SU-DHL-6 (cell line): ENCODE data around the gene TBC1D22A.

Experiments
- H2AFZ ChIP-seq: fragments of 200-600 bp; sonication (generic); 2 replicates; pipeline ENCODE4 v1.6.1; 2014; ENCODE audit warnings: low read depth, mild to moderate bottlenecking, moderate library complexity, mixed read lengths, antibody characterized with exemption, low read length; ENCODE audit not compliant: severe bottlenecking
- H3F3A ChIP-seq: fragments of 200-600 bp; shearing (Covaris generic); 2 replicates; pipeline ENCODE4 v1.6.0; 2016; ENCODE audit warnings: antibody characterized with exemption, mild to moderate bottlenecking; ENCODE audit not compliant: insufficient read depth
- H3K27ac ChIP-seq: fragments of 200-600 bp; sonication (generic); 2 replicates; pipeline ENCODE4 v1.5.1; 2016; ENCODE audit warnings: low read depth, mild to moderate bottlenecking, low read length, moderate library complexity, mixed read lengths
- H3K27me3 ChIP-seq: fragments of 200-600 bp; sonication (generic), shearing (Covaris generic); 2 replicates; pipeline ENCODE4 v1.6.0; 2014; ENCODE audit warnings: mild to moderate bottlenecking, low read length
- H3K36me3 ChIP-seq: fragments of 200-600 bp; sonication (generic); 2 replicates; pipeline ENCODE4 v1.6.1; 2014; ENCODE audit warnings: mild to moderate bottlenecking, low read length, mixed read lengths
- H3K4me2 ChIP-seq: fragments of 300-600, 200-600 bp; shearing (Covaris generic), sonication (generic); 2 replicates; pipeline ENCODE4 v1.6.0; 2014; ENCODE audit warnings: low read length, low read depth, mild to moderate bottlenecking; ENCODE audit not compliant: poor library complexity, severe bottlenecking
- H3K4me3 ChIP-seq: fragments of 200-600 bp; sonication (generic); 2 replicates; pipeline ENCODE4 v1.5.1; 2014; ENCODE audit warnings: antibody characterized with exemption, low read length, mild to moderate bottlenecking, mixed read lengths; ENCODE audit not compliant: insufficient read depth, poor library complexity, severe bottlenecking
- H3K79me2 ChIP-seq: fragments of 200-600 bp; sonication (generic); 2 replicates; pipeline ENCODE4 v1.6.1; 2014; ENCODE audit warnings: mild to moderate bottlenecking, low read length, moderate library complexity; ENCODE audit not compliant: insufficient read depth
- H3K9ac ChIP-seq: fragments of 200-600 bp; sonication (generic); 2 replicates; pipeline ENCODE4 v1.7.0; 2014; ENCODE audit warnings: mild to moderate bottlenecking, low read length
- H3K9me2 ChIP-seq: fragments of 200-600 bp; sonication (generic); replicated peaks from 2 replicates; pipeline ENCODE4 v1.6.1; 2014; ENCODE audit warnings: low read length; ENCODE audit not compliant: insufficient read depth
- H3K9me3 ChIP-seq: fragments of 200-600 bp; sonication (generic); 2 replicates; pipeline ENCODE4 v1.6.1; 2014; ENCODE audit warnings: low read length, mixed read lengths; ENCODE audit not compliant: insufficient read depth
- H4K20me1 ChIP-seq: fragments of 200-600 bp; sonication (generic); 2 replicates; pipeline ENCODE4 v1.6.1; 2014; ENCODE audit warnings: low read depth, mild to moderate bottlenecking, antibody characterized with exemption, low read length, moderate library complexity, mixed read lengths
- CTCF ChIP-seq: fragments of 200-600 bp; sonication (generic); IDR thresholded peaks from one replicate; pipeline ENCODE4 v1.5.1; 2017; ENCODE audit warnings: antibody characterized with exemption, mild to moderate bottlenecking, low read length, moderate library complexity; ENCODE audit not compliant: insufficient read depth, poor library complexity, severe bottlenecking
- EZH2phosphoT487 ChIP-seq: fragments of 200-600 bp; sonication (generic), shearing (Covaris generic); conservative IDR thresholded peaks from 2 replicates; pipeline ENCODE4 v1.6.1; 2018; ENCODE audit warnings: mild to moderate bottlenecking, antibody characterized with exemption, low read length, moderate library complexity, mixed read lengths

The TBC1D22A gene

GRCh38 chr22:47045691-47046410 lies 283.4 kb downstream of the TBC1D22A start:
- no peaks in the 10 kb centered on the region for H3K79me2 ChIP-seq

GRCh38 chr22:47046411-47047065 lies 284.1 kb downstream of the TBC1D22A start:
- Histone ChIP-seq H3K36me3 (no peaks in the 10 kb centered on the region), H3K4me3 (no peak overlapping the region), H3F3A (no peaks in the 10 kb centered on the region), H3K27me3 (no peaks in the 10 kb centered on the region), H2AFZ (no peak overlapping the region), H3K9me3 (no peaks in the 10 kb centered on the region), H3K9ac (no peak overlapping the region), H3K9me2 (no peaks in the 10 kb centered on the region), H3K4me2 (no peak overlapping the region), H3K79me2 (no peaks in the 10 kb centered on the region), H4K20me1 (no peaks in the 10 kb centered on the region; the same call in 1 of the 2 replicates), H3K27ac (no peak overlapping the region)
- TF ChIP-seq EZH2phosphoT487 (no peak), CTCF (no peak)

More at GRCh38 chr22:47045691-47046410, 283.4 kb downstream of the TBC1D22A start:
- Histone ChIP-seq H3K36me3 (no peaks in the 10 kb centered on the region), H3K9ac (no peak overlapping the region), H2AFZ (no peak overlapping the region), H3K9me2 (no peaks in the 10 kb centered on the region), H4K20me1 (no peaks in the 10 kb centered on the region; the same call in 1 of the 2 replicates), H3K27me3 (no peaks in the 10 kb centered on the region), H3K9me3 (no peaks in the 10 kb centered on the region), H3K4me3 (no peak overlapping the region), H3K27ac (no peak overlapping the region), H3F3A (no peaks in the 10 kb centered on the region), H3K4me2 (no peak overlapping the region)
- TF ChIP-seq CTCF (no peak), EZH2phosphoT487 (no peak)

- no peaks in the 10 kb centered on the region for H3K27me3 ChIP-seq
- no peak overlapping the region for H2AFZ ChIP-seq
- H3K4me3 ChIP-seq: no peak overlapping the region
- H3K4me2 ChIP-seq: no peak overlapping the region
- H3K9me2 ChIP-seq: no peaks in the 10 kb centered on the region
- H3K27ac ChIP-seq: no peak overlapping the region
- no peaks in the 10 kb centered on the region for H3F3A ChIP-seq
- no peak for TF ChIP-seq EZH2phosphoT487
- no peak for TF ChIP-seq CTCF
- no peaks in the 10 kb centered on the region for H3K79me2 ChIP-seq
- no peaks in the 10 kb centered on the region; the same call in 1 of the 2 replicates for H4K20me1 ChIP-seq
- H3K9me3 ChIP-seq: no peaks in the 10 kb centered on the region
- H3K36me3 ChIP-seq: no peaks in the 10 kb centered on the region
- no peak overlapping the region for H3K9ac ChIP-seq
These were observed 285.1 kb downstream of the TBC1D22A start for GRCh38 chr22:47047321-47048122.
